Ishikawa (cell line): ENCODE measurements around the gene MAVS.

Source experiments
- CEBPB ChIP-seq: IDR thresholded peaks from 2 replicates; pipeline ENCODE4 v1.6.1; 2012
- CREB1 ChIP-seq: IDR thresholded peaks from 2 replicates; pipeline ENCODE4 v1.6.1; 2012; ENCODE audit warnings: low read depth
- EGR1 ChIP-seq: IDR thresholded peaks from 2 replicates; pipeline ENCODE4 v1.6.1; 2012
- EP300 ChIP-seq: IDR thresholded peaks from 2 replicates; pipeline ENCODE4 v1.6.1; 2012; ENCODE audit warnings: borderline replicate concordance
- FOXM1 ChIP-seq: IDR thresholded peaks from 2 replicates; pipeline ENCODE4 v1.6.1; 2012; ENCODE audit warnings: low read depth, borderline replicate concordance
- RAD21 ChIP-seq: IDR thresholded peaks from 2 replicates; pipeline ENCODE4 v1.6.1; 2012; ENCODE audit warnings: low read depth
- TAF1 ChIP-seq: IDR thresholded peaks from 2 replicates; pipeline ENCODE4 v1.6.1; 2012; ENCODE audit warnings: low read depth, mild to moderate bottlenecking
- TCF12 ChIP-seq: IDR thresholded peaks from 2 replicates; pipeline ENCODE4 v1.6.1; 2012; ENCODE audit warnings: low read depth
- YY1 ChIP-seq: IDR thresholded peaks from 2 replicates; pipeline ENCODE4 v1.6.1; 2012; ENCODE audit warnings: low read depth
- TF ChIP-seq, protein P1 (sequence below): IDR thresholded peaks from 2 replicates; pipeline ENCODE4 v1.6.1; 2012
- TF ChIP-seq, protein P2 (sequence below): IDR thresholded peaks from 2 replicates; pipeline ENCODE4 v1.6.1; 2012; ENCODE audit warnings: low read depth, mild to moderate bottlenecking
- TF ChIP-seq, protein P3 (sequence below): IDR thresholded peaks from 2 replicates; pipeline ENCODE4 v1.6.1; 2012

DNA sequence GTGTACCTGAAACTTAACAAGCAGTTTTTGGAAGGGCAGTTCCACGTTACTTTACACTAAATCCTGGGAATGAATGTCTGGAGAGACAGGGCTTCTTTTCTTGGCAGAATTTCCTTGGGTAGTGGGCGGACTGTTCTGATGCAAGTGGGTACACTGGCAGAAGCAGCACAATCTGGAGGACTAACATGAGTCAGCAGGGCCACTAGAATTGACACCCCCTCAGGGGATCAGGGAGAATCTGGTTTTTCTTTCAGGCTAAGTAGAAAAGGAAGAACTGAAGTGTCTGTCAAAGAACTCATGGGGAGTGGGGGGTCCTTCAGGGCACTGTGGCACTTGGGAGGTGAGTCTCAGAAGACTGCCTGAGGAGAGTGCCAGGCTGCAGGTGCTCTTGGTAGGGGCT lies 77.2 kb downstream of the MAVS start:
- TF ChIP-seq CEBPB (no peak), TAF1 (no peak), TCF12 (no peak), CREB1 (no peak), YY1 (no peak), EP300 (no peak), FOXM1 (no peak), RAD21 (no peak), EGR1 (no peak)
- TF ChIP-seq, protein P1, sequence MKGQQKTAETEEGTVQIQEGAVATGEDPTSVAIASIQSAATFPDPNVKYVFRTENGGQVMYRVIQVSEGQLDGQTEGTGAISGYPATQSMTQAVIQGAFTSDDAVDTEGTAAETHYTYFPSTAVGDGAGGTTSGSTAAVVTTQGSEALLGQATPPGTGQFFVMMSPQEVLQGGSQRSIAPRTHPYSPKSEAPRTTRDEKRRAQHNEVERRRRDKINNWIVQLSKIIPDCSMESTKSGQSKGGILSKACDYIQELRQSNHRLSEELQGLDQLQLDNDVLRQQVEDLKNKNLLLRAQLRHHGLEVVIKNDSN: no peak
- TF ChIP-seq, protein P2, sequence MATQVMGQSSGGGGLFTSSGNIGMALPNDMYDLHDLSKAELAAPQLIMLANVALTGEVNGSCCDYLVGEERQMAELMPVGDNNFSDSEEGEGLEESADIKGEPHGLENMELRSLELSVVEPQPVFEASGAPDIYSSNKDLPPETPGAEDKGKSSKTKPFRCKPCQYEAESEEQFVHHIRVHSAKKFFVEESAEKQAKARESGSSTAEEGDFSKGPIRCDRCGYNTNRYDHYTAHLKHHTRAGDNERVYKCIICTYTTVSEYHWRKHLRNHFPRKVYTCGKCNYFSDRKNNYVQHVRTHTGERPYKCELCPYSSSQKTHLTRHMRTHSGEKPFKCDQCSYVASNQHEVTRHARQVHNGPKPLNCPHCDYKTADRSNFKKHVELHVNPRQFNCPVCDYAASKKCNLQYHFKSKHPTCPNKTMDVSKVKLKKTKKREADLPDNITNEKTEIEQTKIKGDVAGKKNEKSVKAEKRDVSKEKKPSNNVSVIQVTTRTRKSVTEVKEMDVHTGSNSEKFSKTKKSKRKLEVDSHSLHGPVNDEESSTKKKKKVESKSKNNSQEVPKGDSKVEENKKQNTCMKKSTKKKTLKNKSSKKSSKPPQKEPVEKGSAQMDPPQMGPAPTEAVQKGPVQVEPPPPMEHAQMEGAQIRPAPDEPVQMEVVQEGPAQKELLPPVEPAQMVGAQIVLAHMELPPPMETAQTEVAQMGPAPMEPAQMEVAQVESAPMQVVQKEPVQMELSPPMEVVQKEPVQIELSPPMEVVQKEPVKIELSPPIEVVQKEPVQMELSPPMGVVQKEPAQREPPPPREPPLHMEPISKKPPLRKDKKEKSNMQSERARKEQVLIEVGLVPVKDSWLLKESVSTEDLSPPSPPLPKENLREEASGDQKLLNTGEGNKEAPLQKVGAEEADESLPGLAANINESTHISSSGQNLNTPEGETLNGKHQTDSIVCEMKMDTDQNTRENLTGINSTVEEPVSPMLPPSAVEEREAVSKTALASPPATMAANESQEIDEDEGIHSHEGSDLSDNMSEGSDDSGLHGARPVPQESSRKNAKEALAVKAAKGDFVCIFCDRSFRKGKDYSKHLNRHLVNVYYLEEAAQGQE: no peak
- TF ChIP-seq, protein P3, sequence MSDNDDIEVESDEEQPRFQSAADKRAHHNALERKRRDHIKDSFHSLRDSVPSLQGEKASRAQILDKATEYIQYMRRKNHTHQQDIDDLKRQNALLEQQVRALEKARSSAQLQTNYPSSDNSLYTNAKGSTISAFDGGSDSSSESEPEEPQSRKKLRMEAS: no peak
